T-helper 1 cell treated with Interleukin-12 subunit alpha and Interleukin-12 subunit beta and Interleukin-4 antibody, amounts not matched to agents 30 μg/mL and 1 μg/mL, for 36 hours (primary cell): ENCODE data around the gene KRTAP4-9.
"Not testable (repeated sequence)": the region's sequence is repeated elsewhere in the genome, so short reads cannot be mapped to it uniquely, and the experiment has no call there.

ENCODE experiments used
- H3K27ac Mint-ChIP-seq: one replicate; pipeline ENCODE4 v1.8.0; 2021; ENCODE audit warnings: mild to moderate bottlenecking, mixed read lengths
- H3K27me3 Mint-ChIP-seq: one replicate; pipeline ENCODE4 v1.8.0; 2021; ENCODE audit warnings: low read depth, mixed read lengths
- H3K36me3 Mint-ChIP-seq: one replicate; pipeline ENCODE4 v1.8.0; 2021; ENCODE audit warnings: low read depth, mixed read lengths
- H3K4me1 Mint-ChIP-seq: one replicate; pipeline ENCODE4 v1.8.0; 2021; ENCODE audit warnings: low read depth, mixed read lengths
- H3K4me3 Mint-ChIP-seq: one replicate; pipeline ENCODE4 v1.8.0; 2021; ENCODE audit warnings: mild to moderate bottlenecking, moderate library complexity, mixed read lengths
- H3K9me3 Mint-ChIP-seq: one replicate; pipeline ENCODE4 v1.8.0; 2021; ENCODE audit warnings: mixed read lengths

Gene KRTAP4-9

DNA sequence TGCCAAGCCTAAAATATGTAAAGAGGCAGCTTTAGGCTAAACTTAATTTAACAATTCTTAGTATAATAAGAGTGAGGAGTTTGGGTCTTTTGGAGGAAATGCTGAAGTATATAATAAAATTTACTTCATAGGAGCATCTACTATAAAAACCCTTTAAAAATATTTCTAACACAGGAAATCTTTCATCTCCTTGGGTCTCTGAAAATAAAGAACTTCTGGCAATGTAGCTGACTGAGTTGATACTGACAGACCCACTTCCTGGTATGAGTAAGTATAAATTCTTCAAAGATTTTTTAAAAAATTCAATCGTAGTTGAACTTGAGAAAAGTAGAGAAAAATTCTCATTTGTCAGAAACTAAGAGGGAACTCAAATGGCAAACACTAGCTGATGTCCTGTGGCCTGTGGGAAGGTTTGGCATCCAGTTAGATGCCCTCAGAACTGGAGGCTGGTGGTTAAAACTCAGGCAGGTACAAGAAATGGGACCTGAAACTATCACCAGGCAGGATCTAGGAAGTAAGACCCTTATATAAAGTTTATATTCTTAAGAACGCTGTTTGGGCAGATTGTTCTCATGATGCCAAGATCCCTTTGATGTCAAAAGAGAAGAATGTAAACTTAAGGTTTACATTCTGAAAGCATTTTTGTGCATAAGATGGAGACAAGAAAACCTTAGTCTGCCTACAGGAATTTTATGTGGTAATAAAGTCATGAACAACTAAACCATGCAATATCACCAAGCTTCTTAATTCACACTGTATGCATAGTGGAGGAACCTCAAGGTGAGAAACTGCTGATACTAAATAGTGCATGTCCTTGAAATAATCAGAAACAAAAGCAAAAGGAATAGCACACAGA, 28.9 kb downstream of the KRTAP4-9 start:
- Mint-ChIP-seq H3K4me1 (no peaks in the 10 kb centered on the region), H3K27ac (no peak overlapping the region), H3K4me3 (no peak overlapping the region), H3K9me3 (peaks cover 4% of the 10 kb centered on the region), H3K36me3 (no peaks in the 10 kb centered on the region), H3K27me3 (peaks cover 2% of the 10 kb centered on the region)

GRCh38 chr17:41139865-41140264, 34.7 kb downstream of the KRTAP4-9 start:
- not testable (repeated sequence) for H3K4me1 Mint-ChIP-seq, H3K27ac Mint-ChIP-seq, H3K36me3 Mint-ChIP-seq, H3K27me3 Mint-ChIP-seq, H3K4me3 Mint-ChIP-seq
- H3K9me3 Mint-ChIP-seq, result peaks cover 31% of the 10 kb centered on the region

- H3K27me3 Mint-ChIP-seq, result peaks cover 4% of the 10 kb centered on the region
- H3K4me3 Mint-ChIP-seq, result no peak within 1 kb of the TSS
- peaks cover 31% of the 10 kb centered on the region for H3K9me3 Mint-ChIP-seq
These were observed 35.4 kb downstream of the KRTAP4-9 start, which contains the start of gene KRTAP4-6 for GRCh38 chr17:41140360-41141131. Gene KRTAP4-6, minus strand, starts transcription at chr17:41140544. Its CDS starts 57 bp downstream, at chr17:41140487.

DNA sequence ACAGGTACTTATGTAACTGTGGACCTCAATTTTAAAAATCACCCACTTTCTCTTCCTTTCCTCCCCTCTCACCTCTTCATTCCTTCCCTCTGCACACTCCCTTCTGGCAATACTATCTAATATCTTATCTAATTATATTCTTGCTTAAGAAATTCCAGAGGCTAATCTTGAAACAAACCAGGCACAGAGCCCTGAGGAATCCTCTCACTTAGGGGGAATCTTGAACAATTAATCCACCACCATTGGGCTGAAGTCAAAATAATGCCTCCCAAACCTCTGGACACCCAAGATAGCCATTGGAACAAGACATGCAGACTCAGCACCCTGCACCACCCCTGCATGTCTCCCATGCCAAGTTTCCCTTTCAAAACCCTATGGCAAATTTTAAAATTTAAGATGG, 36.2 kb downstream of the KRTAP4-9 start:
- Mint-ChIP-seq H3K9me3 (peaks cover 31% of the 10 kb centered on the region), H3K4me3 (no peak overlapping the region), H3K27me3 (peaks cover 4% of the 10 kb centered on the region), H3K27ac (no peak overlapping the region), H3K4me1 (no peaks in the 10 kb centered on the region), H3K36me3 (peaks cover 2% of the 10 kb centered on the region)

More at GRCh38 chr17:41140360-41141131, 35.4 kb downstream of the KRTAP4-9 start, which contains the start of gene KRTAP4-6:
- Mint-ChIP-seq H3K36me3 (peaks cover 2% of the 10 kb centered on the region), H3K27ac (no peak within 1 kb of the TSS), H3K4me1 (no peaks in the 10 kb centered on the region)

DNA sequence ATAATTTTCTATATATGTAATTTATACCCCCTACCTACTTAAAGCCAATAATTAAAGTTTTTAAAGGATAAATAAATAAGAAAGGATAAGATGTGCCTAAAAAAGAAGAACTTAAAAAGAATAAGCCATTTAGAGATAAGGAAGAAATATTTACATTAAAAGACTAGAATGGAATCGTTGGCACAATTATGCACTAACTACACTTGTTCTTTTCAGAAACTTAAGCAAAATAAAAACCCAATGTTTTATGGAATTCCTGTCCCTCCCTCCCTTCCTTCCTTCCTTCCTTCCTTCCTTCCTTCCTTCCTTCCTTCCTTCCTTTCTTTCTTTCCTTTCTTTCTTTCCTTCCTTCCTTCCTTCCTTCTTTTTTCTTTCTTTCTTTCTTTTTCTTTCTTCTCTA, 39.7 kb downstream of the KRTAP4-9 start:
- Mint-ChIP-seq H3K27me3 (peaks cover 4% of the 10 kb centered on the region), H3K36me3 (no peaks in the 10 kb centered on the region), H3K27ac (no peak overlapping the region), H3K4me1 (no peaks in the 10 kb centered on the region), H3K9me3 (peaks cover 23% of the 10 kb centered on the region), H3K4me3 (no peak overlapping the region)

DNA sequence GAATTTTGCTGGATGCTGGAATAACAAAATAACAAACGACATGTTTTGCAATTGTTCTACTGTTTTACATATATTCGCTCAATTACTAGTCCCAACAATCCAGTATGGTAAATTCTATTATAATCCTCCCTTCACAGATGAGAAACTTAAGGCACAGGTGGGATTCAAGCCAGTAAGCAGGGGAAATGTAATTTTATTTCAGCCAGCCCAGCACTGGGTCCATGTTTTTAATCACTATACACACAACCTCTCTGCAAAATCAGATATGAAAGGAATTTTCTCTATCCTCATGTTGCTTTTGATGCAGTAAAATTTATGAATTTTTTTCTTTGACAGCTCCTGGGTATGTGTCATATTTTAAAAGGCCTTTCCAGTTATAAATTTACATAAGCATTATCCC, 40.1 kb downstream of the KRTAP4-9 start:
- no peaks in the 10 kb centered on the region for H3K36me3 Mint-ChIP-seq
- H3K27me3 Mint-ChIP-seq, result peaks cover 4% of the 10 kb centered on the region
- no peak overlapping the region for H3K27ac Mint-ChIP-seq
- H3K4me1 Mint-ChIP-seq, result no peaks in the 10 kb centered on the region
- H3K9me3 Mint-ChIP-seq, result peaks cover 23% of the 10 kb centered on the region
- no peak overlapping the region for H3K4me3 Mint-ChIP-seq

- peaks cover 10% of the 10 kb centered on the region for H3K9me3 Mint-ChIP-seq
- no peak overlapping the region for H3K27ac Mint-ChIP-seq
- no peaks in the 10 kb centered on the region for H3K4me1 Mint-ChIP-seq
- peaks cover 4% of the 10 kb centered on the region for H3K27me3 Mint-ChIP-seq
- no peaks in the 10 kb centered on the region for H3K36me3 Mint-ChIP-seq
- no peak overlapping the region for H3K4me3 Mint-ChIP-seq
These were observed 42.5 kb downstream of the KRTAP4-9 start for GRCh38 chr17:41147531-41148204.

DNA sequence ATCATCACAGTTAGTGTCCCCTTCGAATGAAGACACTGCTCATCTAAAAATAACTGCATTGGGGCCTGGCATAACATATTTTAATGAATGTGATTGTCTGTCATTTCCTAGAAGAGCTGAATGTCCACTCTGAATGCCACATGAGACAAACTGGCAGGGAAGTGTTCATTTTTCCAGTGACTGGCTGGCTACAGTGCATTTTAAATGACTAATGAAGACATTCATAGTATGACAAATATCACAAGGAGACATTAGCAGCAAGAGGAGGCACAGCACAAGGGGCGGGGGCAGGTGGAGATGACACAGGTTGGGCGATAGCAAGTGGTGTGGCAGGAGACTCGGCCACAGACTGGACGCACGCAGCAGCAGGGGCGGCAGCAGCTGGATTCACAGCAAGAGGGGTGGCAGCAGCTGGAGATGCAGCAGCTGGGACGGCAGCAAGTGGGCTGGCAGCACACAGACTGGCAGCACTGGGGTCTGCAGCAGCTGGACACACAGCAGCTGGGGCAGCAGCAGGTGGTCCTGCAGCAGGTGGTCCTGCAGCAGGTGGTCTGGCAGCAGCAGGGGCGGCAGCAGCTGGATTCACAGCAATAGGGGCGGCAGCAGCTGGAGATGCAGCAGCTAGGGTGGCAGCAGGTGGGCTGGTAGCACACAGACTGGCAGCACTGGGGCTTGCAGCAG, 43.9 kb downstream of the KRTAP4-9 start:
- not testable (repeated sequence) for H3K36me3 Mint-ChIP-seq, H3K9me3 Mint-ChIP-seq, H3K4me3 Mint-ChIP-seq, H3K27ac Mint-ChIP-seq, H3K4me1 Mint-ChIP-seq, H3K27me3 Mint-ChIP-seq

- Mint-ChIP-seq H3K4me1 (no peaks in the 10 kb centered on the region), H3K27ac (no peak within 1 kb of the TSS), H3K4me3 (no peak within 1 kb of the TSS), H3K27me3 (peaks cover 7% of the 10 kb centered on the region), H3K9me3 (no peaks in the 10 kb centered on the region), H3K36me3 (no peaks in the 10 kb centered on the region)
These were observed 44.4 kb downstream of the KRTAP4-9 start, which contains the start of gene KRTAP4-5 for GRCh38 chr17:41149652-41149985. Gene KRTAP4-5, minus strand, starts transcription at chr17:41149825. Its CDS starts 58 bp downstream, at chr17:41149767.

DNA sequence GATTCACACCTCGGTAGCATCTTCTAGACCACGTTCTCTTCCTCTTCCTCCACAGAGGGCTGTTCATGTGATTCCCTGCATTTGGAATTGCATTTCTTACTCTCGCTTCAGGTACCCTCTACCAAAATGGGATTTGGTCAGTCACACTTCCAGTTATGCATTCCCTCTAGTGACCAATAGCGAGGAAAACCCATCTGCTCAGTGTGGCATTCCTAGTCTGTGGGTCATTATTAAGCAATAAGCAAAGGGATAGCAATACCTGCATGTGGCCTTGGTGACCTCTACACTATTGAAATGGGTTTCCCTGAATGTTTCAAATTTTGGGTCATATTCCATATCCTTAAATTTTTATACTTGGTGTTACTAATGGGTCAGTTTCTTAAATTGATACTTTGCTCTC, 44.8 kb downstream of the KRTAP4-9 start:
- H3K27me3 Mint-ChIP-seq, result peaks cover 6% of the 10 kb centered on the region
- H3K4me1 Mint-ChIP-seq, result no peaks in the 10 kb centered on the region
- H3K27ac Mint-ChIP-seq, result no peak overlapping the region
- H3K36me3 Mint-ChIP-seq, result no peaks in the 10 kb centered on the region
- no peaks in the 10 kb centered on the region for H3K9me3 Mint-ChIP-seq
- H3K4me3 Mint-ChIP-seq, result no peak overlapping the region

- no peaks in the 10 kb centered on the region for H3K9me3 Mint-ChIP-seq
- no peak overlapping the region for H3K27ac Mint-ChIP-seq
- no peaks in the 10 kb centered on the region for H3K36me3 Mint-ChIP-seq
- H3K4me1 Mint-ChIP-seq, result no peaks in the 10 kb centered on the region
- peaks cover 14% of the 10 kb centered on the region for H3K27me3 Mint-ChIP-seq
- H3K4me3 Mint-ChIP-seq, result no peak overlapping the region
These were observed 46.3 kb downstream of the KRTAP4-9 start for GRCh38 chr17:41151525-41151924.

DNA sequence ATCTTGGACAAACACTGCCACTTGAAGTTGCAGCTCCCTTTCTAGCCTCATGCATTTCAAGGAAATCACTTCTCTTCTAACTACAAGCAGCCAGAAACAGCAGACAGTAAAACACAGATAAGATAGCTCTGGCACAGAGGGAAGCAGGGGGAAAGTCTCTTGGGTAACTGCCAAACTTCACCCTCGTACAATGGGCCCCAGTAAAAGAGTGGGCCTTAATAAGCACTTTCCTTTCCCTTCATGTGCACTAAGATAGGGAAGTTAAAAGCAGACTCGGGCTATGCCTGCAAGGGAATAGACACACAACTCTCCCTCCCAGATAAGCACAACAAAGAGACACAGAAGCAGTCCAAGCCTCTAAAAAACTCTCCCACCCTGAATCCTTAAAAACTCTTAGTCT, 48.7 kb downstream of the KRTAP4-9 start:
- H3K4me1 Mint-ChIP-seq, result no peaks in the 10 kb centered on the region
- peaks cover 15% of the 10 kb centered on the region for H3K27me3 Mint-ChIP-seq
- H3K36me3 Mint-ChIP-seq, result no peaks in the 10 kb centered on the region
- H3K27ac Mint-ChIP-seq, result no peak overlapping the region
- no peaks in the 10 kb centered on the region for H3K9me3 Mint-ChIP-seq
- H3K4me3 Mint-ChIP-seq, result no peak overlapping the region
